GM12891 (cell line): ENCODE data around the gene ANKRD28.

Experiments
- POLR2AphosphoS5 ChIP-seq: IDR thresholded peaks from 2 replicates; pipeline ENCODE4 v1.6.1; 2011; ENCODE audit warnings: low read depth, low read length, control low read depth
- TAF1 ChIP-seq: IDR thresholded peaks from 2 replicates; pipeline ENCODE4 v1.6.1; 2011; ENCODE audit warnings: low read depth, low read length, control low read depth

DNA sequence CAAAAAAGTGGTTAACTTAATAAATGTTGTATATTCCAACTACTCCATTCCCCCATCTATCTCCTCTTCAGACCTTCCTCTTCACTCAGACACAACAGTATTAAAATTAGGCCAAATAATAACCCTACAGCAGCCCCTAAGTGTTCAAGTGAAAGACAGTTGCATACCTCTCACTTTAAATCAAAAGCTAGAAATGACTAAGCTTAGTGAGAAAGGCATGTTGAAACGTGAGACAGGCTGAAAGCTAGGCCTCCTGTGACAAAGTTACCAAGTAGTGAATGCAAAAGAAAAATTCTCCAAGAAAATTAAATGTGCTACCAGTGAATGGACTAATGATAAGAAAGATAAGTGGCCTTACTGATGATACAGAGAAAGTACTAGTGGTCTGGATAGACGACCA is 71.7 kb downstream of the ANKRD28 start:
- TF ChIP-seq TAF1 (no peak), POLR2AphosphoS5 (no peak)
